Activated CD4-positive, alpha-beta T cell treated with anti-CD3 and anti-CD28 coated beads for 4 hours (primary cell): ENCODE results near the gene PLXNB2.
"Not testable (repeated sequence)": the region's sequence is repeated elsewhere in the genome, so short reads cannot be mapped to it uniquely, and the experiment has no call there.

Source experiments
- DNase-seq, 2 donors: peaks; one replicate each; pipeline ENCODE4 v3.0.0-alpha.2; 2020

PLXNB2 gene

GRCh38 chr22:50278461-50278860 lies 29.0 kb downstream of the PLXNB2 start:
- DNase-seq = no peak

DNA sequence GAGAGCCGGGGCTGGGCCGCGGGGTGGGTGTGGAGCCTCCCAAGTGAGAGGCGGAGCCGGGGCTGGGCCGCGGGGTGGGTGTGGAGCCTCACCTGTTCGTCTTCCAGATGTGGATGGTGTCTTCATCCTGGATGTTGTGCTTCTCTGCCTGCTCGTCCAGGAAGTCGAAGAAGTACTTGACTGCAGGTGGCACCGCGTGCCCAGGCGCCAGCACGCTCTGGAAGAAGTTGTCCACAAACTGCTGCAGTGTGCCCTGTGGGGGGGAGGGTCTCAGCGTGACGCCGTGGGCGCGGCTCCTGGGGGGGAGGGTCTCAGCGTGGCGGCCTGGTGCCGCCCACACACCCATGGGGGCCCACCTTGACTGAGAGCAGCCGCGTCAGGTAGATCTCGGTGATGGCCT lies 29.7 kb downstream of the PLXNB2 start:
- no peak for DNase-seq

- no peak for DNase-seq
Observed at GRCh38 chr22:50276143-50276542, 31.3 kb downstream of the PLXNB2 start.

- DNase-seq = no peak
Observed at GRCh38 chr22:50275181-50276055, 32.0 kb downstream of the PLXNB2 start.

GRCh38 chr22:50274771-50275170 lies 32.7 kb downstream of the PLXNB2 start:
- no peak for DNase-seq

DNA sequence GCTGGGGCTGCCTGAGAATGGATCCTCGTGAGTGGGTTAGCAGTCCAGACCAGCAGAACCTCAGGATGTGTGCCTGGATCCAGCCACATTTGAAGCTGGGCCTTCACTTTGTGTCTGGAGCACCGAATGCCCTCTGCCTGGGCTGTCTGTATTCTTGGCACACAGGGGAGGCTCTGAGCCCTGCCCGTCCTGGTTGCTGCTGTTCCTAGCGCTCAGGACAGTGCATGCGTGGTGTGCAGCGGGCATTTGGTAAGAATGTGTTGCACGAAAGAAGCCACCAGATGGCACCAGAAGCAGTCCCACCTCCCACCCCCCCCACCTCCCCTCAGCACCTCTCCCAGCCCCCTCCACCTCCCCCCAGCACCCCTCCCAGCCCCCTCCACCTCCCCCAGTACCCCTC lies 33.1 kb downstream of the PLXNB2 start:
- DNase-seq = peak; percentile 30 to 35

DNA sequence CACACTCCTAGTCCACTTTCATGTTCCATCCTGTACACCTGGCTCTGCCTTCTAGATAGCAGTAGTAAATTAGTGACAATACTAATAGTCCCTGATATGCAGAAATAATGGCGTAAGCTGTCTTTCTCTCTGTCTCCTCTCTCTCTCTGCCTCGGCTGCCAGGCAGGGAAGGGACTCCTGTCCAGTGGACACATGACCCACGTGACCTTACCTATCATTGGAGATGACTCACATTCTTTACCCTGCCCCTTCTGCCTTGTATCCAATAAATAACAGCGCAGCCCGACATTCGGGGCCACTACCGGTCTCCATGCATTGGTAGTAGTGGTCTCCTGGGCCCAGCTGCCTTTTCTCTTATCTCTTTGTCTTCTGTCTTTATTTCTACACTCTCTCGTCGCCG lies 33.7 kb downstream of the PLXNB2 start:
- not testable (repeated sequence) for DNase-seq

- DNase-seq = not testable (repeated sequence)
Observed at GRCh38 chr22:50273352-50273751, 34.1 kb downstream of the PLXNB2 start.

DNA sequence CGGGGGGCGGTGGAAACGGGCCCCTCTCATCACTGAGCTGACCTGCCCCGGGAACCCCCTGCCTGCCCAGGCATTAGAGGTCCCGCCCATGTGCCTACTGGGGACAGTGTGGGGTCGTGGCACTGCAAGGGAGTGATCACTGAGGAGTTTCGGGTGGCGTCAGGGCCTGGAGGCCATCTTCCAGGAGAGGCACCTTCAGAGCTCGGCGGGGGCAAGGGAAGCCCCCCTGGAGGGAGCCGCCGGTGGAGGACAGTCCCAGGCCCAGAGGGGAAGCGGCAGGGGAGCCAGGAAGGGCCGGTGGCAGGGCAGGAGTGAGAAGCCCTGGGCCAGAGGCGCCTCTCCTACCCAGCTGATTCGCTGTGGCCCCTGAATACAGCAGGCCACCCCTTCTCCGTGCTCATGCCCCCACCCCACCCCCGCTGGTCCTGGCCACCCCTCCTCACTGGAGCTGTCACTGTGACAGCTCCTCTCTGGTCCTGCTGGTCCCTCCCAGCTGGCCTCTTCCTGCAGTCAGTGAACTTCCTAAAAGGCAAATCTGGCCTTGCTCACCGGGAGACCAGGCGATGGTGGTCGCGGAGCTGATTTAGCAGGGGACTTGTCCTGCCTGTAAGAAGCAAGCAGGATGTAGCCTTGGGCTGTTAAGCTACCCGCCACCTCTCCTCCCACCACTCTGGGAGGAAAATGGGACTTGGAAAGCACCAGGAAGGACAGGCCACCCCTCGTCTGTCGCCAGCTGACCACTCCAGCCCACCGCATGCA lies 35.2 kb downstream of the PLXNB2 start:
- no peak for DNase-seq

DNA sequence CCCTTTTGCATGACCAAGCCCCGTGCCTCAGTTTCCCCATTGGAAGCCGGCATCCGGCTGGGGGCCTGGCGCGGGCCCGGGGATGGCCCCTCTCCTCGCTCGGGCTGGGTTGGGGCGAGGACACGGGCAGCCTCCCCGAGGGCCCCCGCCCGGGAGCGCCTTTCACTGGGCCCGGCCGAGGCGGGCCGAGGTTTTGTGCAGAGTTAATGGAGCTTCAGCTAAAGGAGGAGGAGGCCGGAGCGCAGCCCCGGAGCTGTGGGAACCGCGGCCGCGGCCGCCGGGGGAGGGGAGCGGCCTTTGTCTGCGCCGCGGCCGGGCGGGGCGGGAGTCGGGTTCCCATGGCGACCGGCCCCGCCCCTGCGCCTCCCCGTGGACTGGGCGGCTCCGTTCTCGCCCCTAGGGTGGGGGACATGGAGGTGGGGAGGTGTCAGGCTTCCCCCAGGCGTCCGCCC lies 35.9 kb downstream of the PLXNB2 start:
- DNase-seq = peak; percentile 53 to 54

- DNase-seq = peak; percentile 62 to 66
Observed at GRCh38 chr22:50270666-50271394, 36.6 kb downstream of the PLXNB2 start.

GRCh38 chr22:50269970-50270665 lies 37.3 kb downstream of the PLXNB2 start, which contains the start of gene MAPK11:
MAPK11 (minus strand) TSS chr22:50270380; CDS start chr22:50270292, 88 bp downstream.
- DNase-seq = peak; percentile 70 to 78

DNA sequence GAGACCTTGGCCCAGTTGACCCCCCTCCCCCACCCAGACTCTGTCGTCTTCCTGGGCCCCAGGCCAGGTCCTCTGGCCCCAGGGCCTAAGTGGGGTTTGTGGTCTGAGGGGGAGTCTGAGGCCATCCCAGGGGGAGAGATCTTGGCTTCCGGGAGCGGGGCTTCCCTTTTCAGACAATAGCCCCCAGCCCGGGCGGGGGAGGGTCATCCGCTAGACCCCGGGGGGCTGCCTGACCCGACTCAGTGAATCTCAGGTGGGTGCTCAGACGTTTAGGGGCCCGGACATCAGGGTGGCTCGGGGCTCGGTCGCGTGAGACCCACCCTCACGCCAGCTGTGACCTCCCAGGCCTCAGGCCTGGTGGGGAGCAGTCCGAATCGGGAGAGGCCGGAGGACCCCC lies 37.9 kb downstream of the PLXNB2 start:
- no peak for DNase-seq

GRCh38 chr22:50268655-50269113 lies 38.8 kb downstream of the PLXNB2 start:
- no peak for DNase-seq

DNA sequence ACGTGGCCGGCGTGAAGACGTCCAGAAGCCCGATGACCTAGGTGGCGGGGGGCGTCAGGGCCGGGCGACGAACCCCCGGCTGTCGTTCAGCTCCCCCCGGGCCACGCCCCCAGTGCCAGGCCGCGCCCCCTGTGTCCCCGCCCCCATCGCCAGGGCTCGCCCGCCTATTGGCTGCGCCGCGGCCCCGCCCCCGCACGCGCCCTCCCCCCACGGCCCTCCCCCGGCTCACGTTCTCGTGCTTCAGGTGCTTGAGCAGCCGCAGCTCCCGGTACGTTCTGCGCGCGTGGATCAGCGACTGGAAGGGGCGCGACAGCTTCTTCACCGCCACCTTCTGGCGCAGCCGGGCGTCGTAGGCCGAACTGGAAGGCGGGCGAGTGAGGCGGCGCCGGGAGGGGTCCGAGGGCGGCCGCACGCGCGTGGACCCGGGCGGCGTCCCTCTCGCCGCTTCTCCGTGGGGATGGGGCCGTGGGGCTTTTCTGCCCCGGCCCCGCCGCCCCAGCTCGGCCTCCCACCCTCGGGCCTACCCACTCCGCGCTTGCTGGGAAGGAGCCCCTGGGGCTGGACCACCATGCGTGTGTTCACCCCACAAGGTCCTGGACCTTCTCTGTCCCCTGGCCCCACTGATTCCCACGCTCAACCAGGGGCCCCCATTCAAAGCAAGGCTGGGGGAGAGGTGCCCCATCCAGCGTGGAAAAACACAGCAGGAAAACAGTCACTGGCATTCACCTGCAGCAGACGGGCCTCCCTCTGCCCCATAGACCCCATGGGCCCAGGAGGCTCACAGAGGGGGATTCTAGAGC lies 39.7 kb downstream of the PLXNB2 start:
- peak; percentile 48 to 59 for DNase-seq

GRCh38 chr22:50266994-50267393 lies 40.5 kb downstream of the PLXNB2 start:
- no peak for DNase-seq

DNA sequence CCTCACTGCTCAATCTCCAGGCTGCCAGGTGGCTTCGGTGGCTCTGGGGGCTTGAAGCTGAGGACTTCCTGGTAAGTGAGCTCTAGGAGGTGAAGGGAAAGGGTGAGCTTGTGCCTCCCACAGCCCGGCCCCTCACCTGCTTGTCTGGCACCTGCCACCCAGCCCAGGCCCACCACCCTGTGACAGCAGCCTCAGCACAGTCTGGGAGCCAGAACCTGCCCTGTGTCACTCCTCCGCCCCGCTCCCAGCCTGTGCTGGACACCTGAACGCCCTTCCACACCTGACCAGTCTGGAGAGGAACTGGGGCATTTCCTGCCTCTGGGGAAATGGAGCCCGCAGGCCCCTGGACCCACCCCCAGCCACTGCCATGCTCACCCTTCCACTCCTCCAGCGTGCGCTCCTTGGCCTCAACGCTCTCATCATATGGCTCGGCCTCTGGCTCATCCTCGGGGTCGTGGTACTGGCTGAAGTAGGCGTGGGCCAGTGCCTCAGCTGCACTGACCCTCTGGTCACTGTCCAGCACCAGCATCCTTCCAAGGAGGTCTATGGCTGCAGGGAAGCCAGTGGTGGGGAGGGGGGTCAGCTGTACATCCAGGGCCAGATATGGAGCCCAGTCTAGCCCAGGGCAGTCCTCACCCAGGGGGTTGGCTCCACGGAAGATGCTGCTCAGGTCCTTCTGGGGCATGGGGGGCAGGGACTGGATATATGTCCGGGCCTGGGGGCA lies 42.3 kb downstream of the PLXNB2 start:
- no peak for DNase-seq

- DNase-seq = no peak
Observed at GRCh38 chr22:50264104-50264745, 43.2 kb downstream of the PLXNB2 start.

- no peak for DNase-seq
Observed at GRCh38 chr22:50262973-50263617, 44.4 kb downstream of the PLXNB2 start.

GRCh38 chr22:50262460-50262911 lies 45.0 kb downstream of the PLXNB2 start:
- DNase-seq = no peak
